HTERT RPE-1 (cell line): Measurements from ENCODE around the gene C16orf74.

Experiments used
- in situ Hi-C: fragments of 300-500 bp; cut with MboI; formaldehyde crosslinking; loops from 4 replicates; pipeline ENCODE4 v1.14.3; 2020; ENCODE audit warnings: low sequenced_read_pairs

Gene C16orf74

DNA sequence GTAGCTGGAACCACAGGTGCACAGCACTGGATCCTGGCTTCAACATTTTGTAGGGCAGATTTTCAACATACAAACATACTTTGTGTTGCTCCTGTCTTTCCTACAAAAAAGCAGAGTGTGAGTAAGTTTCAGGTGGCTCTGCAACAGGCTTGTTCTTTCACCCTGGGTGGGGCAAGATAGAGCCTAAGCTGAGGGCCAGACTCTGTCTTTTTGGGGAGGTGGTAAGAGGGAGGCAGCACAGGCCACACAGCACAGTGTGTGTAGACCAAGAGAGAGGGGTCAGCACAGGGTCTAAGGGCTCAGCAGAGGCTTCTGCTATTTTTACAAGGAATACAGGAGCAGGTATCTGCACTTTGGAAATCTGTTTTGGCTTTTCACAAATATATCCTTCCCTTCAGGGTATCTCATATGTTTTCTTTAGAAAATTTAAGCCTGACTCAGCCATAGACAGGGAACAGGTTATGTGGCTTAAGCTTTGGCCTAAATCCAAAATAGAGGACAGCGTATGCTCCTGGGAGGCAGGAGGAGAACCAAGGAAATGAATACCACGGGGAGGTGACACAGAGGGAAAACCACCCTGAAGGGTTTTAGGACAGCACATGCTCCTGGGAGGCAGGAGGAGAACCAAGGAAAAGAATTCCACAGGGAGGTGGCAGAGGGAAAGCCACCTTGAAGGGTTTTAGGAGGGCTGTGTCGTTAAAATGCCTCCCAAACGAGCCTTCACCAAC, 26.9 kb upstream of the C16orf74 start:
- in situ Hi-C loops, result no loop called here

- in situ Hi-C loops, result no loop called here
These were observed 23.9 kb upstream of the C16orf74 start for GRCh38 chr16:85774811-85775210.

GRCh38 chr16:85774136-85774535, 23.2 kb upstream of the C16orf74 start:
- in situ Hi-C loops, result no loop called here

DNA sequence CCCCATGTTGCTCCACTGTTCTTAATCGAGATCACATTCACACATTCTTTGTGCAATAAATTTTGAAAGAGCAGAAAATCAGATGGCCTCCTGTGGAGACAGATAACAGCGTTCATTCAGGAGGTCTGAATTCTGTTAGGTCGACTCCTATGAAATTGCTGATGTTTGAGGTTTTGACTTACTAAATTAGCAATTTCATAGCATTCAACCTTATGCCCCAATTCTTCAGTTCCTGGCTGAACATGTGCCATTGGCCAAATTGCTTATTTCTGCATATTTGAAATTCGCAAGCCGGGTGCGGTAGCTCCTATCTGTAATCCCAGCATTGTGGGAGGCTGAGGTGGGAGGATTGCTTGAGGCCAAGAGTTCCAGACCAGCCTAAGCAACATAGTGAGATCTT, 22.1 kb upstream of the C16orf74 start:
- in situ Hi-C loops, result no loop called here

- in situ Hi-C loops, result no loop called here
These were observed 19.8 kb upstream of the C16orf74 start for GRCh38 chr16:85770741-85771140.

DNA sequence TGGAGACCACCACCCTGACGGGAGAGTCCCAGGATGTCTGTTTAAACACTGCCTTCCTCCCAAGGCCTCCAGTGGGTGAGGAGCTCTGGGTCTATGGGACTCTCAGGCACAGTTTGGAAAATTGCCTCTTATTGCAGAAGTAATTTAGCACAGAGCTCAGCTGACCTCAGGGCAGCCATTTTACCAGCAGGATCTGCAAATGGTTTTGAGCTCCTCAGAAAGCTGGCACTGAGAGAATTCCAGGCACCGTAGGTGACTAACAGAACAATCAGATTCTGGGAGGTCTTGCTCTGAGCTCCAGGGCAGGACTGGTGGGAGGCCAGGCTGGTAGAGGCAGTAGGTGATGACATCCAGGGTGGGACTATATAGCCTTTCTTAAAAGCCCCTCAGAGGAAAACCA, 17.3 kb upstream of the C16orf74 start:
- in situ Hi-C loops, result no loop called here

GRCh38 chr16:85767531-85767930, 16.6 kb upstream of the C16orf74 start:
- in situ Hi-C loops, result no loop called here

DNA sequence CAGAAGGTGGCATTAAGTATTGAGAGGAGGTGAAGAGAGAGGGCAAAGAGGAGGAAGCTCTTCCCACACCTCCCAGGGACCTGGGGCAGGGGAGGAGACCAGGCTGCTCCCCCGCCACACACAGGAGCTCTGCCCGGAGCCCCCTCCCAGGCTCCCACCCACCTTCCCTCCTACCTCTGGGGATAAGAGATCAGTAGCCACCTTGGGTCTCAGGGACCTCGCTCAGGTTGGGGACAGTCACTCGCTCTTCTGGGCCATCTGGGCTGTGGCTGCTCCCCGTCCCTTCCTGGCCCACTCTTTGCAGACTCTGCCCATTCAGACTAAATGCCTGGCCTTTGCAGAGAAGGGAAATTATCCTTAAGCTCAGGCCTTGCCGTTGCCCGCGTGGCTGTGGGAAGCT, 14.9 kb upstream of the C16orf74 start:
- in situ Hi-C loops, result no loop called here

DNA sequence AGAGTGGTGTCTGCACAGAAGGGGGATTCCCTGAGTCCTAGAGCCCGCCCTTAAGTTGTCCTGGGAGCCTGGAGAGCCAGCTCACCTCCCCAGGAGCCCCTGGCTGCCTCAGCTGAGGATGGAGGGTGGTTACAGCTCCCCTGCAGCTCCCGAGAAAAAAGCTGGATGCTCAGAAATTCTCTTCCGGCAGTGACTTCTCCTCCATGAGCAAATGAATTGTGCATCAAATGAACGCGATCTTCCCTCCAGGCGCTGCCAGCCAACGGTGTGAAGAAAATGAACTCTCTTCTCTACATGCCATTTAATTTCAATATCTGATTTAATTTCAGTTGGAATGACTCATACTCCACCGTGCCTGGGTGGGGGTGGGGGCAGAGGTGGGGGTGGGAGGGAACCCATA, 14.3 kb upstream of the C16orf74 start:
- in situ Hi-C loops, result no loop called here

DNA sequence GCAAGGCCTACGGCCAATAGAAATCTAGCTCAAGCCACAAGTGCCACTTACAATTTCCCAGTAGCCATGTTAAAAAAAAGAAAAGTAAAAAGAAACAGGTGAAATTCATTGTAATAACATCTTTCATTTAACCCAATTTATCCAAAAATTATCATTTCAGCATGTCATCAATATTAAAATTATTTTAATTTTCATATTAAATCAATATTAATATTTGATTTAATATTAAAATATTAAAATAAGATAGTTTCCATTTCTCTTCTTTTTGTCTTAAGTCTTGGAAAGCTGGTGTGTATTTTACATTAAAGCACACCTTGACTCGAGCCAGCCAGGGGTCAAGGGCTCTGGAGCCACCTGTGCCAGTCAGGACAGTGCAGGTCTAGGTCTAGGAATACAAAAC, 12.7 kb upstream of the C16orf74 start:
- in situ Hi-C loops, result no loop called here

DNA sequence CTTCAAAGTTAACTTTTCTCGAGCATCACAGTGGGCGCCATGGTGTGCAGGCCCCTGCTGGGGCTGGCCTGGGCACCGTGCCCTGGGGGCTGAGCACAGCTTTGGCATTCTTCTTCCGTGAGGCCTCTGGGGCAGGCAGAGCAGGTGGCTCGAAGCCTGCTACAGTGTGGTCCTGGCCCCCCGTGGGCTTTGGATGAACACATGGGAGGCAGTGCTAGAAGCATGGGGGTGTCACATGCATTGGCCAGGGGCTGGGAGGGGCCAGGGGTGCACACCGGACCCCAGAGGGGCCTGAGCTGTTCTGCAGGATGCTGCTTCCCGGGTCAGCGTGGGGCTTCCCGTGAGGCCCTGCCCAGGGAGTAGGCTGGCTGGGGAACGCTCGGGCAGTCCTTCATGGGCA, 12.1 kb upstream of the C16orf74 start:
- in situ Hi-C loops, result no loop called here

DNA sequence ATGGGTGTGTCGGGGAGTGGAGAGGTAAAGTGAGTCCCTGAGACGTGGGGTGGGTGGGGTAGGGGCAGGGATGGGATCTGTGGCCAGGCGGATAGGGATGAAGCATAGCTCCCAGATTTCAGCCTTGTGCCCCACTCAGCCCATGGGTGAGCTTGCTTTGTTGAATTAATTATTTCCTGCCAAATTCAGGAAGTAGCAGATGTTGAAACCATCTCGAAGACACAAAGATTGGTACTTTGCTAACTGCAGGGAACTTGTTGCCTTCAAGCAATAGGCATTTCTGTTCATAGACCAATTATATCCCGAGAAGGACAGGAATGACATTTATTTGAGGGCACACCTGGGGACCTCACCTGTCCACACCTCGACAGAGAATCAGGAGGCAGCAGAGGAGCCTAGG, 11.0 kb upstream of the C16orf74 start:
- in situ Hi-C loops, result no loop called here

DNA sequence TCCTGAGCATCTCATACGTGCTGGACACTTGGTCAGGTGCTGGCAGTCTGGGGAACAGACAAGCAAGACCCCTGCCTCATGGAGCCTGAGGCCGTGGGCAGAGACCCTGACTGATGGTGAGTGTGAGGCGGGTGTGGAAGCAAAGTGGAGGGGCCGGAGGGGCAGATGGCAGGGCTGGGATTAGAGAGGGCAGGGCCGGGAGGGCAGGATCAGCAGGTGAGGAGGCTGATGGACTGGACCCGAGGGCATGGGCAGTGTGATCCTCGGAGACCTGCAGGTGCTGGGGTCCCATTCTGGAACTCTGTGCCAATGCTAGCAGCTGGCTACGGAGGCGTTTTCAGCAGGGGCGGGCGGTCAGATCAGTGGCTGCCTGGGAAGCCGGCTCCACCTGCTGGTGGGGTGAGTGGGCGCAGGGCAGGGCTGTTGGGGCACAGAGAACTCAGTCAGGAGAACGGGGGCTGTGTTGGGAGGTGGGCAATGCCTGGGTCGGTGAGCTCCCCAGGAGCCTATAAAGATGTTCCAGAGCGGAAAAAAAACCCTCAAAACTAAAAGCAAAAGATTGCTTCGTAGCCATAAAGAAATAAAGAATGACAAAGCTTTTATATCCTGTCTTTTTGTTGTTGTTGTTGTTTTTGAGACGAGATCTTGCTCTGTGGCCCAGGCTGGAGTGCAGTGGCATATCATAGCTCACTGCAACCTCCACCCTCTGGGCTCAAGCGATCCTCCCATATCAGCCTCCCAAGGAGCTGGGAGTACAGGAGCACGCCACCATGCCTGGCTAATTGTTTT, 8.9 kb upstream of the C16orf74 start:
- in situ Hi-C loops, result no loop called here

DNA sequence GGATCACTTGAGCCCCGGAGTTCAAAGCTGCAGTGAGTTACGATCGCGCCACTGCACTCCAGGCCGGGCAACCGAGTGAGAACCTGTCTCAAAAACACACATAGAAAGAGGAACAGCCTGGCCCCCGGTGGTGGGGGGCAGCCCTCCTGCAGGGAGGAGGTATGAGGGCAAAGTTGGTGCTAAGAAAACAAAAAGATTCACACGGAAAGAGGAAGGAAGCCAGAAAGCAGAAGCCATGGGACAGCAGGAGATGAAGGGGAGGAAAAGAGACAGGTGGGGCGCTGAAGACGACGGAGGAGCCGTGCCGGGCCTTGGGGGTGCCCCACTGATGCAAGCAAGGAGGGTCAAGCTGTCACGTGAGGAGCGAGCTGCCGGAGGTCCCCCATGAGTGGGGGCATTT, 8.2 kb upstream of the C16orf74 start:
- in situ Hi-C loops, result no loop called here

- in situ Hi-C loops, result no loop called here
These were observed 6.5 kb upstream of the C16orf74 start for GRCh38 chr16:85757341-85757822.

- in situ Hi-C loops, result no loop called here
These were observed 5.3 kb upstream of the C16orf74 start for GRCh38 chr16:85755929-85756768.

DNA sequence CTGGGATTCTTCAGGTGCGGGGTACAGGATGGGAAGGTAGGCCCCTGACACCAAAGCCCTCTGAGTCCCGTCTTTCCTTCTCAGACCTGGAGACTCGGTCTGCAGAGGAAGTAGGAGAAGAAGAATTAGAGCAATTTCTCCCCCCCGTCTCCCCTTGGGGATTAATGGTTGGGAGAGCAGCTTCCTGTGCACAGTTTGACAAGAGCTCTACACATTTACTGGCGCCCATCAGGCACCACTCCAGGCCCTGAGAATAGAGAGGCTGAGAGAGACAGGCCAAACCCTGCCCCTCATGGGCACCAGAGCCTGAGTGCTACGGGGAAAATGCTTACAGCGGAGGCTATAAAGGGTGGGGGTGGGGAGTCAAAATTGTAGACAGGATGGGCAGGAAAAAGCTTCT, 3.5 kb upstream of the C16orf74 start:
- in situ Hi-C loops, result no loop called here

DNA sequence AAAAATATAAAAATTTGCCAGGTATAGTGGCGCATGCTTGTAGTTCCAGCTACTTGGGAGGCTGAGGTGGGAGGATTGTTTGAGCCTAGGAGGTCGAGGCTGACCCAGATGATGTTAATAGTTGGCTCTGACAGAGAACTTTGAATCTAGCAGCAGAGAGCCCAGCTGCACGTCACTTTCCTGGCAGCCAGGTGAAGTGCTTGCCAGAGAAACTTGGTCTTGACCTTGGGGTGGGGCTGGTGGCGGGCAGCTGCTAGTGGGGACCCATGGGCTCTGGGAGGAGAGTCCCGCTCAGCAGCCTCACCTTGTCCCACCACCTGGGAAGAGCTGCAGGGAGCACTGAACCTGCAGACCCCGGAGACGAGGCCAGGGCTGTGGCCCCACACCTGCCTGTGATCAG, 3.1 kb upstream of the C16orf74 start:
- in situ Hi-C loops, result no loop called here

GRCh38 chr16:85753559-85753958, 2.7 kb upstream of the C16orf74 start:
- in situ Hi-C loops, result no loop called here

- in situ Hi-C loops, result no loop called here
These were observed 1.9 kb upstream of the C16orf74 start for GRCh38 chr16:85752511-85753420.
